VCaP (cell line): ENCODE data around the gene CDH4.

Source experiments
- H3K27ac ChIP-seq: fragments of 450-650 bp; 2 replicates; pipeline ENCODE4 v1.5.1; 2017
- TF ChIP-seq, protein P1 (sequence below): fragments of 450-650 bp; conservative IDR thresholded peaks from 2 replicates; pipeline ENCODE4 v1.5.1; 2017; ENCODE audit warnings: mild to moderate bottlenecking, moderate library complexity

CDH4 gene

DNA sequence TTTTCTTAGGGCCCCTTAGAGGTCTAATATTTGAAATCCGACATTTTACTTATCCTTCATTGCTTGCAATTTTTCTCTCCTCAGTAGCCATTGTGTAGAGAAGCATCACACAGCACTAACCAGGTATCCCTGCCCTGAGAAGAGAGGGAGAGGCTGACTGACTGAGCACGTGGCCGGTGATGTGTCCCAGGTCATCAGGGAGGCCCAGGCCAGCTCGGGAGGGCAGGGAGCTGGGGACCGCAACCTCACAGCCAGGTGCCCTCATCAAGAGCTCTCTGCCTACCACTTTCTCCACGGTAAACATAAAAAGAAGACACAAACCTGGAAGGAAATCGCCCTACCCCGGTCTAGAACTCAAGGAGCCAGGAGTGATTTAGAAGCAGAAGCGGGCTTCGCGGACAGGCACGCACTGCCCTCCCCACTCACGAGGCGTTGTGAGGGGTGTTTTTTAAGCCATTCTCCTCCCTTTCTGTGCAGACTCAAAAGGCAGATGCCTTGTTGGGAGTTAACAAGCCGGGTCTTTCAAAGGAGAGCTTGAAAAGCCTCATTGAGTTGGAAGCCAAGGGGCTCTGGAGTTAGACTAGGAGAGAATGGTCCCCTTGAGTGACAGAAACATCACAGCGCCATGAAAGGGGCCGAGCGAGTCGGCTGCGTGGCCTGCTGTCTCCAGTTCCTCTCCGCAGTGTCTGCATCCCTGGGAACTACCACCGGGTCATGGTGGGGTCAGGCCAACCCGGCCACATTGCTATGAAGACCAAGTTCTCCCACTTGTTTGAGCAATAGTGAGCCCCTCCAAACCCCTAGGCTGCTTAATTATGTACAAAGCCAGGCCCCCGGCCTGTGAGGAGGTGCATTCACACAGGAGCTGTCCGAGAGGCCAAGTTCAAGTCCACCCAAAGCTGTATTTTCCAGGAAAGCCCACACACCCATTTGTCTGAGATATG, 285.4 kb downstream of the CDH4 start:
- H3K27ac ChIP-seq: no peak overlapping the region
- TF ChIP-seq, protein P1, sequence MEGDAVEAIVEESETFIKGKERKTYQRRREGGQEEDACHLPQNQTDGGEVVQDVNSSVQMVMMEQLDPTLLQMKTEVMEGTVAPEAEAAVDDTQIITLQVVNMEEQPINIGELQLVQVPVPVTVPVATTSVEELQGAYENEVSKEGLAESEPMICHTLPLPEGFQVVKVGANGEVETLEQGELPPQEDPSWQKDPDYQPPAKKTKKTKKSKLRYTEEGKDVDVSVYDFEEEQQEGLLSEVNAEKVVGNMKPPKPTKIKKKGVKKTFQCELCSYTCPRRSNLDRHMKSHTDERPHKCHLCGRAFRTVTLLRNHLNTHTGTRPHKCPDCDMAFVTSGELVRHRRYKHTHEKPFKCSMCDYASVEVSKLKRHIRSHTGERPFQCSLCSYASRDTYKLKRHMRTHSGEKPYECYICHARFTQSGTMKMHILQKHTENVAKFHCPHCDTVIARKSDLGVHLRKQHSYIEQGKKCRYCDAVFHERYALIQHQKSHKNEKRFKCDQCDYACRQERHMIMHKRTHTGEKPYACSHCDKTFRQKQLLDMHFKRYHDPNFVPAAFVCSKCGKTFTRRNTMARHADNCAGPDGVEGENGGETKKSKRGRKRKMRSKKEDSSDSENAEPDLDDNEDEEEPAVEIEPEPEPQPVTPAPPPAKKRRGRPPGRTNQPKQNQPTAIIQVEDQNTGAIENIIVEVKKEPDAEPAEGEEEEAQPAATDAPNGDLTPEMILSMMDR: no peak

DNA sequence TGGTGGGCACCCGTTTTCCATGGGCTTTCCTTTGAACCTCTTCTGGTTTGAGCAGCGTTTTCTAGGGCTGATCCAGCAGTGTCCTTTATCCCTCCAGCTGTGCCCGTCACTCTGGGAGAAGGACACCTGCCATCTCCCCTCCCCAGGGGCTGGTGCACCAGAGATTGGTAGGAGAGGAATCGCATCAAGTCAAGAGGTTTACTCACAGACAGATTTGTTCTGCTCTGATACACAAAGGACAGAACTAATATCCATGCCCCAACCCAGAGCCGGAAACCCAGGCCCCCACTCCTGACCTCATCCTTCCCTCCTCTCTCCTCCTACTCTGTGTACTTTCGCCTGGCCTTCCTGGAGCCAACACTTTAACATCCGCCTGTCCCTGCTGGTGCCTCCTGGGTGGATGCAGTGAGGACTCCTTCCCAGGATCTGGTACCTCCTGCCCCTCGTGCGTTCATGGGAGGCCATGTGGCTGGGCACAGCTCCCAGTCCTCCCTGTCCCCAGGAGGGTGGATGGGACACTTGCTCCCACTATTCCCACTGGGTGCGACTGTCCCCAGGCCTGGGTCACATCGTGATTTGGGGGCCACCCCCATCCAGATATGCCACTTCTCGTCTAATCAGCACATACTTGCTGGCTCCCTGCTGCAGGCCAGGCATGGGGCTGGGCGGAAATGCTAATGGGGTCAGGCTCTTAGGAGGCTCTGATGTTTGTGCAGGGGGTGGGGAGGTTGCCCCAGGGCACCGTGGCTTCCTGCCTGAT, 286.3 kb downstream of the CDH4 start:
- TF ChIP-seq, protein P1: no peak
- no peak overlapping the region for H3K27ac ChIP-seq

DNA sequence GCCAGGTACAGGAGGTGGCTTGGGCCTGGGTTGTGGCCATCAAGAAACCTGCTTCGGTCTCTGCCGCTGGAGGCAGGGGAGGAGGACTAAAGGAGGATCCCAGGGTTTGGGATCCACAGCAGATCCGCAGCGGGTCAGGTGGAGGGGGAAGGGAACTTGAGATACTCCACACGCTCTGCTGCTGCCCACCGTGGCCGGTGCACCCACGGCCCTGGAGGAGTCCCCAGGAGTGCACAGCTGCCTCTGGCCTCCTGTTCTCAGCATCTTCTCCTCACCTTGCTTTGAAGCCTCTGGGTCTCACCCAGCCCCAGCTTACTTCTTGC, 286.8 kb downstream of the CDH4 start:
- TF ChIP-seq, protein P1: no peak
- H3K27ac ChIP-seq: no peak overlapping the region

DNA sequence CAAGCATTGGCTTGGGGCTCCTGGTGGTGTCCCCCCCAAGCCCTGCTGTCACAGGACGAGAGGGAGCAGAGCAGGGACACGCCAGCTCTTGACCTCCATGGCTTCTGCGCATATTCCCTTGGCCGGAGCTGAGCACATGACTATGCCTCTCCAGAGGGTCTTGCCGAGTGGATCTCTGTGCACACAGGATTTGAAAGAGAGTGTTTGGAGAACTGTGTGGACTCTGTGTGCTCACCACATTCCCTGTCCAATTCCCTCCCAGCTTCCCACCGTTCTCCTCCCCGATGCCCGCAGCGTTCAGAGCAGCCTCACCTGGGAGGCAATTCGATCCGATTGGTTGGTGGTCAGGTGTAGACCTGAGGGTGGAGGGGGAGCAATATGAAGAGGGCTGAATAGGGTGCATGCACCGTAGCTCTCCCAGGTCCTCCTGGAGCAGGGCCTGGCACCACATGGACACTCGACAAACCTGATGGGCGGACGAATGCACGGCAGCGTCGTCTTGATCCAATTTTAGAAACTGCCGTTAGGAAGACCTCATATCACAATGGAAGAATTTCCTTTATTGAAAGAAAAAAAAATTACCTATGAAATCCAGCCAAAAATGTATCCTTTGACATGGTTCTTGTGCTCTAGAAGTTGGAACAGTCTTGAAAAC, 287.8 kb downstream of the CDH4 start:
- no peak overlapping the region for H3K27ac ChIP-seq
- TF ChIP-seq, protein P1: no peak

DNA sequence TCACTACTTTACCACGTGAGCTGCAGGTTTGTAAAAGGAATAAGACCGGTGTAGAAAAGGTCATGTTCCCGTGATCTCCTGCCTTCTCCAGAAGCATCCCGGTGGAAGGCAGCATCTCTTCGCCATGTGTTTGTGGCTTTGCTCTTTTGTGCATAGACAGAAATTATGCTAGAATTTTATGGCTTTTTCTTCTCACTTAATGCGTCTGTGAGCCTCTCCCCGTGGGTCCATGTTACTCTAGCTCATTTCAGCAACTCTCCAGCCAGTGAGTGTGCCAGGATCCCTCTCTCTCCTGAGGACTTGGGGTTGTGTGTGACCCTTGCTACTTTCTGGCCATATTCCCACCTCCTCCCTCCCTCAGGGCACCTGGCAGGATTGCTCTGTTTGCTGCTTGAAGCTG, 289.5 kb downstream of the CDH4 start:
- no peak overlapping the region for H3K27ac ChIP-seq
- TF ChIP-seq, protein P1: no peak

DNA sequence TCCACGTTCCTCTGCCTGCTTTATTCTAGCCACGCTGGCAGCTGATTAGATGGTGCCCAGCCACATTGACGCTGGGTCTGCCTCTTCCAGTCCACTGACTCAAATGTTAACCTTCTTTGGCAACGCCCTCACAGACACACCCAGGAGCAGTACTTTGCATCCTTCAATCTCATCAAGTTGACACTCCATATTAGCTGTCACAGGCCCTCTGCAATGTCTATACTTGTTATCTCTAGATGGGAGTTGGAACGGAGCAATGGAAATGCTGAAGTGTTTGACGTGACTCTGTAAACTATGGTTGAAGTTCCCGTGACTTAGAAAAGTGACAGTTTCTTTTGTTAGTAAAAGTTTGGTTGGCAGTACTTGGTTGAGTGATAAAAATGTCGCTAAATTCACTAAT, 291.0 kb downstream of the CDH4 start:
- TF ChIP-seq, protein P1: no peak
- no peak overlapping the region for H3K27ac ChIP-seq
